ENCODE results near the gene CBX3. TPM values are rescaled to one million over a fixed set of nuclear protein-coding genes. Genes with fewer than 3 reads are reported as not detected.

Gene CBX3
- total RNA-seq, 2 donors from 2014 or later, result 213 to 219 TPM

DNA sequence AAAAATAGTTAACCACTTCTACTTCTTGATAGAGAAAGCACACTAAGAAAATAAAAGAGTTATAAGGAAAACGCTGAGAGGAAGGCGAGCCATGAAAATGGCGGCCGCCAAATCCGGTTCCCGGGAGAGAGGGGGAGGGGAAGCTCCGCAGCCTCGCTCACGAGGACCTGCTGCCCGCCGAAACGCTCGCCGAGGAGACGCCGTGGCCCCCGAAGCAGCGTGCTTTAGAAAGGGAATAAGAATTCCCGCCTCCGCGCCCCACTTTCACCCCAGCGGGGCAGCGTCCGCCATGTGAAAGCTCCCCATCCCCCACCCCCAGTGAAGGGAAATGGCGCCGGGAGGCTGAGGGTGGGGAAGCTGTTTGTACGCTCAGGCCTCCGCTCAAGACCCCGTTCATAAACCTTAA is 1.5 kb upstream of the CBX3 start:
- peak; percentile 87 for DNase-seq
- Histone ChIP-seq H3K27ac (ENCODE audit: low read depth, low read length) (peak overlapping the region; percentile 99), H3K9me3 (ENCODE audit: control insufficient read depth, low read length) (no peaks in the 10 kb centered on the region), H3K4me3 (ENCODE audit: low read length) (peak overlapping the region; percentile 94), H3K9ac (ENCODE audit: extremely low read depth, low read length, poor library complexity, severe bottlenecking) (peak overlapping the region; percentile 100), H3K36me3 (ENCODE audit: control insufficient read depth, insufficient read depth, low read length) (peaks cover 63% of the 10 kb centered on the region), H3K4me1 (ENCODE audit: control insufficient read depth, insufficient read depth, low read length) (peaks cover 3% of the 10 kb centered on the region), H3K27me3 (ENCODE audit: control insufficient read depth, insufficient read depth, low read length, poor library complexity, severe bottlenecking) (no peaks in the 10 kb centered on the region)
- H3K9me3 Mint-ChIP-seq, result no peaks in the 10 kb centered on the region
- no peaks in the 10 kb centered on the region for H3K27me3 Mint-ChIP-seq (ENCODE audit: insufficient read depth)
- WGBS, 2 experiments (ENCODE audit: insufficient coverage in 1 of 2, insufficient read length in 1 of 2), result 0% methylated on average over 6 to 28 of the region's 29 CpGs
- H3K4me3 Mint-ChIP-seq, result peak overlapping the region; percentile 100
- H3K4me1 Mint-ChIP-seq, result peaks cover 35% of the 10 kb centered on the region
- H3K27ac Mint-ChIP-seq, result peak overlapping the region; percentile 100
- H3K36me3 Mint-ChIP-seq (ENCODE audit: low read depth), result peaks cover 73% of the 10 kb centered on the region
- TF ChIP-seq, protein P1, sequence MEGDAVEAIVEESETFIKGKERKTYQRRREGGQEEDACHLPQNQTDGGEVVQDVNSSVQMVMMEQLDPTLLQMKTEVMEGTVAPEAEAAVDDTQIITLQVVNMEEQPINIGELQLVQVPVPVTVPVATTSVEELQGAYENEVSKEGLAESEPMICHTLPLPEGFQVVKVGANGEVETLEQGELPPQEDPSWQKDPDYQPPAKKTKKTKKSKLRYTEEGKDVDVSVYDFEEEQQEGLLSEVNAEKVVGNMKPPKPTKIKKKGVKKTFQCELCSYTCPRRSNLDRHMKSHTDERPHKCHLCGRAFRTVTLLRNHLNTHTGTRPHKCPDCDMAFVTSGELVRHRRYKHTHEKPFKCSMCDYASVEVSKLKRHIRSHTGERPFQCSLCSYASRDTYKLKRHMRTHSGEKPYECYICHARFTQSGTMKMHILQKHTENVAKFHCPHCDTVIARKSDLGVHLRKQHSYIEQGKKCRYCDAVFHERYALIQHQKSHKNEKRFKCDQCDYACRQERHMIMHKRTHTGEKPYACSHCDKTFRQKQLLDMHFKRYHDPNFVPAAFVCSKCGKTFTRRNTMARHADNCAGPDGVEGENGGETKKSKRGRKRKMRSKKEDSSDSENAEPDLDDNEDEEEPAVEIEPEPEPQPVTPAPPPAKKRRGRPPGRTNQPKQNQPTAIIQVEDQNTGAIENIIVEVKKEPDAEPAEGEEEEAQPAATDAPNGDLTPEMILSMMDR (conservative IDR thresholded peaks at IDR 0.05), result no peak

GRCh38 chr7:26200444-26201246 is 900 bp upstream of the CBX3 start, which contains the start of gene HNRNPA2B1:
Gene HNRNPA2B1, minus strand, starts transcription at chr7:26200746. Its CDS starts 169 bp downstream, at chr7:26200577.
- Mint-ChIP-seq H3K36me3 (ENCODE audit: low read depth) (peaks cover 73% of the 10 kb centered on the region), H3K9me3 (no peaks in the 10 kb centered on the region), H3K27ac (peak within 1 kb of the TSS; percentile 100), H3K27me3 (ENCODE audit: insufficient read depth) (no peaks in the 10 kb centered on the region), H3K4me3 (peak within 1 kb of the TSS; percentile 100), H3K4me1 (peaks cover 37% of the 10 kb centered on the region)
- peak; percentile 98 for DNase-seq
- Histone ChIP-seq H3K4me3 (ENCODE audit: low read length) (peak within 1 kb of the TSS; percentile 98), H3K27ac (ENCODE audit: low read depth, low read length) (peak within 1 kb of the TSS; percentile 99), H3K4me1 (ENCODE audit: control insufficient read depth, insufficient read depth, low read length) (no peaks in the 10 kb centered on the region), H3K9ac (ENCODE audit: extremely low read depth, low read length, poor library complexity, severe bottlenecking) (peak within 1 kb of the TSS; percentile 100), H3K36me3 (ENCODE audit: control insufficient read depth, insufficient read depth, low read length) (peaks cover 57% of the 10 kb centered on the region), H3K27me3 (ENCODE audit: control insufficient read depth, insufficient read depth, low read length, poor library complexity, severe bottlenecking) (no peaks in the 10 kb centered on the region), H3K9me3 (ENCODE audit: control insufficient read depth, low read length) (no peaks in the 10 kb centered on the region)
- TF ChIP-seq, protein P1 (conservative IDR thresholded peaks at IDR 0.05), result no peak
- WGBS, 2 experiments (ENCODE audit: insufficient coverage in 1 of 2, insufficient read length in 1 of 2), result 0 to 1% methylated on average over 20 to 71 of the region's 71 CpGs

DNA sequence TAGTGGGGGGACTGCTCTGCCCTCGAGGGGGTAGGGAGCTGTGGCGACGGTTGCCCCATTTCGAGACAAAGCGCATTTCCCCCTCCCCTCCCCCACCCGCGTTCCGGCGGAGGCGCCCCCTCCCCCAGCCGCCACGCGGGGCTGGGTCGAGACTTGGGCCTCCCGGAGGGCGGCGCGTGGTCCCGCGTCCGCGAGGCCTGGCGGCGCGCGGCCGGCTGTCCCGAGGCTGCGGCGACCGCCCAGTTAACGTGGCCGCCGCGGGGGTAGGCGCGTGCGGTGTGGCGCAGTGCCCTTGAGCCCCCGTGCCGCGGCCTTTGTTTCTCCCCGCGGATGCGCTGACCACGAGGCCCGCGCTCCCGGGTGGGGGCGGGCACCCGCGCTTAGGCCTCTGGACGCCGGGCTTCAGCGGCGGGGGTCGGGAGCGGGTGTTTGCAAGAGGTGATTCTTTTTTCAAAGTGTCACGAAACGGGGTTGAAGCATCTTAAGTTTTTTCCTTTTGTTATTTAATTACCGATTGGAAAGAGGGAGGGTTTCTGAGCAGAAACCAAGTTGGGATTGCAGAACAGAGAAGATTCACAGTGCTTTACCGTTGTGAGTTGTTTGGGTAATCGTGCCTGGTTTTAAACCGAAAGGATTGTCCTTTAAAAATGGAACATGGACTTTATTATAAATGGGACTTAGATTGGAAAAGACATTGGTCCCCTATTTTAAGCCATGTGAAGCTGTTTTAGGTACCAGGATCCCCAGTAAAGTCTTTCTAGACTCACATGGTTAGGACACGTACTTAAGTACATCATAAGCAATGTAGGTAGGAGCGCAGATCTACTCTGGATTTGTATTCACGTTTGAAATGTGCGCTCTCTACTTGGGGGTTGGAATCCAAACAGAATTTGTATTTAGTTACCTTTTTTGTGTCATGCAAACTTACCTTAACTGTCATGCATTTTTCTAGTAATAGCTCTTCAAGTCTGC is 760 bp downstream of the CBX3 start:
- peak overlapping the region; percentile 100 for H3K4me3 Mint-ChIP-seq
- TF ChIP-seq, protein P1 (conservative IDR thresholded peaks at IDR 0.05), result peak; percentile 8
- H3K27me3 ChIP-seq (ENCODE audit: control insufficient read depth, insufficient read depth, low read length, poor library complexity, severe bottlenecking), result no peaks in the 10 kb centered on the region
- peak overlapping the region; percentile 98 for H3K9ac ChIP-seq (ENCODE audit: extremely low read depth, low read length, poor library complexity, severe bottlenecking)
- H3K27me3 Mint-ChIP-seq (ENCODE audit: insufficient read depth), result no peaks in the 10 kb centered on the region
- DNase-seq, result no peak
- WGBS, 2 experiments (ENCODE audit: insufficient coverage in 1 of 2, insufficient read length in 1 of 2), result 0 to 1% methylated on average over 15 to 68 of the region's 68 CpGs
- peaks cover 55% of the 10 kb centered on the region for H3K36me3 ChIP-seq (ENCODE audit: control insufficient read depth, insufficient read depth, low read length)
- peak overlapping the region; percentile 99 for H3K27ac ChIP-seq (ENCODE audit: low read depth, low read length)
- H3K4me1 ChIP-seq (ENCODE audit: control insufficient read depth, insufficient read depth, low read length), result no peaks in the 10 kb centered on the region
- peaks cover 20% of the 10 kb centered on the region for H3K4me1 Mint-ChIP-seq
- peak overlapping the region; percentile 98 for H3K4me3 ChIP-seq (ENCODE audit: low read length)
- H3K27ac Mint-ChIP-seq, result peak overlapping the region; percentile 93
- H3K36me3 Mint-ChIP-seq (ENCODE audit: low read depth), result peaks cover 71% of the 10 kb centered on the region
- H3K9me3 ChIP-seq (ENCODE audit: control insufficient read depth, low read length), result no peaks in the 10 kb centered on the region
- no peaks in the 10 kb centered on the region for H3K9me3 Mint-ChIP-seq

Measured in endodermal cell (in vitro differentiated cells).